K562 (cell line): ENCODE results near the gene AKAP12.

ENCODE experiments used
- RAD21 ChIP-seq, 2 experiments: fragments of 250-450 bp in 1 of 2; fragments of 450-650 bp in 1 of 2; sonication (Bioruptor Pico) in 1 of 2; formaldehyde crosslinking in 1 of 2; IDR thresholded peaks in 1 of 2; conservative IDR thresholded peaks in 1 of 2; 2 replicates each; pipeline versions ENCODE4 v1.4.0 to v1.8.0; 2020 to 2022; ENCODE audit warnings: mild to moderate bottlenecking in 2 of 2, moderate library complexity in 1 of 2
- YY1 ChIP-seq, 3 experiments: IDR thresholded peaks; 2 replicates each; pipeline ENCODE4 v1.6.1; 2011; ENCODE audit warnings: low read length in 2 of 3, mild to moderate bottlenecking in 2 of 3, moderate library complexity in 2 of 3, borderline replicate concordance in 1 of 3, control low read depth in 1 of 3, low read depth in 1 of 3; ENCODE audit not compliant: insufficient read depth in 3 of 3, insufficient replicate concordance in 2 of 3, control insufficient read depth in 1 of 3, insufficient read length in 1 of 3; ENCODE audit errors: extremely low read depth in 1 of 3

- TF ChIP-seq RAD21 (CRISPR knock-in tag; conservative IDR thresholded peaks at IDR 0.05 in 1 of 2, IDR thresholded peaks at IDR 0.05 in 1 of 2) (no peak), YY1 (IDR thresholded peaks at IDR 0.05; ENCODE audit: borderline replicate concordance in 1 of 3, control insufficient read depth in 1 of 3, extremely low read depth in 1 of 3, insufficient read depth in 3 of 3, insufficient read length in 1 of 3, insufficient replicate concordance in 2 of 3, low read depth in 1 of 3, low read length in 2 of 3) (no peak)
These were observed 60.7 kb downstream of the AKAP12 start for GRCh38 chr6:151300267-151300991.
